GM18867 (cell line): ENCODE results near the gene MIB1.
A peak's percentile ranks its signal among the peaks of the same experiment; 100 is the strongest.
"Not testable (repeated sequence)": the region's sequence is repeated elsewhere in the genome, so short reads cannot be mapped to it uniquely, and the experiment has no call there.

Experiments
- ATAC-seq: cut with Tn5 transposase; IDR thresholded peaks from one replicate; pipeline ENCODE4 v1.9.1; 2021; ENCODE audit warnings: mild to moderate bottlenecking, moderate library complexity; ENCODE audit not compliant: unreplicated experiment

MIB1 gene

DNA sequence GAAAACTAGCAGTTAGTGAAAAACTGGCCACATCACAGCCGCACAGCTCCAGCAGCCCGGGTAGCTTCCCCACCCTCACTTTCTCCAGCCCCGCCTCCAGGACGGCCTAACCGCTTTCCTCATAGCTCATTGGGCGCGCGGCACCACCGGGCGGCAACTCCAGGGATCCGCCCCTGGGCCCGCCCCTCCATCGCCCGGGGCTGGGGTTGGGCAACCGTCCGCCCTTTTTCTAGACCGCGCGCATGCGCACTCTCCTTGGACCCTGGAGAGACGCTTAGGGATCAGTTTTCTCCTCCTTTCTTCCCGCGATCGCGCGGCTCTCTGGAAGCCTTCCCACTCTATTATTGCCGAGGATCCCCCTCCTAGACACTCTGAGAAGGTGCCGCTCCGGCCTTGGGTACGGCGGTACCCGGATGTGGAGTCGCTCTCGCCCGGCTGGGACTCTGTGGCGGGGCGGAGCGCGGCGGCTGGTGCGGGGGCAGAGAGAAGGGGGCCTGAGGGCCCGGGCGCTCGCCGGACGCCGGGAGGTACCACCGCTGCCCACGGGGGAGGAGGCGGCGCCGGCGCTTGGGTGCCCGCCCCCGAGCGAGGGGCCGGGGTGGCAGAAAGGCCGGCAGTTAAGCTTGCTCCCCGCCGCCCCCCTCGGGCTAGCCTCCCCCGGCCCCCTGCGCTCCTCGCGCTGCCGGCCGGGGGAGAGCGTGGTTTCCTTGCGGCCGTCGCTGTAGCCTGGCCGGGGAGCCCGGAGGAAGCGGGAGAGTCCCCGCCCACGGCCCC, at the start of gene MIB1:
Gene MIB1, plus strand, starts transcription at position 255 of the 774 bp plus-strand sequence. CDS start 792 bp downstream, outside the sequence.
- peak; percentile 95 for ATAC-seq

DNA sequence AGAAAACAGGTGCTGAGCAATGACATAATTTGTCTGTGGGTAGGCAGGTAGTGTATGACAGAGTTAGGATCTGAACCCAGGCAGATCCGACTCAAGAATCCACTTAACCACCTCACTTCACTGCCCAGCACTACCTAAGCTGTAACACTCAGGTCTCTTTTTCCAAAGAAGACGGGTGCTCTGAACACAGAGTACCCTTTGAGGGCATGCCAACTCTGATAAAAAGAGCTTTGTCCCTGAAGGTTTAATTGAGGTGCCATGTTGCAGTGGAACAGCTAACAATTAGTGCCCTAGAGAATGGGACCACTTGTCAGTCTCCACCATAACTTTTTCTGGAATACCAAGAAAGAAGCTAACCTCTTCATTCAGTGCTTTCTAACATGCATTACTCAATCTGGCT, 47.3 kb upstream of the MIB1 start:
- no peak for ATAC-seq

DNA sequence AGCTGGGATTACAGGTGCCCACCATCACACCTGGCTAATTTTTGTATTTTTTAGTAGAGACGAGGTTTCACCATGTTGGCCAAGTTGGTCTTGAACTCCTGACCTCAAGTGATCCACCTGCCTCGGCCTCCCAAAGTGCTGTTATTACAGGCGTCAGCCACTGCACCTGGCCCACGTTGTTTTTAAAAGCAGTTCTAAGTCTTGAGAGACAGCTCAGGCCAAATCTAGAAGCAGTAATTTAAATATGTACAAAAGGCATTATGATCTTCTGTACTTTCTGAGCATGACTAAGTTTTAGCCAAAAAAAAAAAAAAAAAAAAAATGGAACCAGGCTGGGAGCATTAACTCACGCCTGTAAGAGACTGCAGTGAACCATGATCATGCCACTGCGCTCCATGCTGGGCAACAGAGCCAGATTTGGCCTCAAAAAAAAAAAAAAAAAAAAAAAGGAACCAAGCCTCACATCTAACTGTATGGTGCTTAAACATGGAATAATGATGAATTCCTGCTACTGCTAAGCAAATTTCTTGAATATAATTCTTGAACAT, 40.0 kb upstream of the MIB1 start:
- ATAC-seq, result no peak

DNA sequence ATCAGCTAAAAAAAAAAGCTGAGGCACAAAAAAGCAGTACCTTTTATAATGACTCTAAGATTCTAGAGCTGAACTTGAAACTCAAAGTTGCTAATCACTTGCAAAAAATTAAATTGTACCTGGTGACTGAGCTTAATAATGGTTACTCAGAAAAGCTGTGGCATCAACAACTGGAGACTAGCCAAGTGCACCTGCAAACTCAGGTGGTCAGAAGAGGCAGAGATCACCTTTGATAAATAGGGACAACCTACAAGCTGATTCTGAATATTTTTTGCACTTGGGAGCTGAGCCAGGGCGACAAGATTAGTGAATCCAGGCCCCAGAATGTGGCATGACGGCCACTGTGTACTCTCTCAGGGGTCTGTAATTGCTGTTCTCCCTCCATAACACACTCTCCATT, 39.0 kb upstream of the MIB1 start:
- ATAC-seq, result no peak

DNA sequence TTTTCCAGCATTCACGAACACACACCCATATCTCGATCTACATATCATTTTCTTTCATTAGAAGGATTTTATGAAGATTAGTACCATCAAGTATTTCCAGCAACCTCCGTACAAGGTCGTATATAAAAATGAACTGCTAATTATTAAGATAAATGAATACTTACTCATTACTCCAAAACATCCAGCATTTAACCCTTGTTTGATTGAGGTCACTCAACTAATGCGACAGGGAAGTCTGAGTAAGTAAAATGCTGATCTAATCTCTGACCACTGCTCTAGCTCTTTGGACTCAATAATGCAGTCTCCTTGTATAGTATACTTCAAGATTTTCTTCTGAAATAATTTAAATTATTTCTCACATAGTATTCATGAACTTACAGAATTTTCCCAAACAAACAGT, 38.0 kb upstream of the MIB1 start:
- no peak for ATAC-seq

DNA sequence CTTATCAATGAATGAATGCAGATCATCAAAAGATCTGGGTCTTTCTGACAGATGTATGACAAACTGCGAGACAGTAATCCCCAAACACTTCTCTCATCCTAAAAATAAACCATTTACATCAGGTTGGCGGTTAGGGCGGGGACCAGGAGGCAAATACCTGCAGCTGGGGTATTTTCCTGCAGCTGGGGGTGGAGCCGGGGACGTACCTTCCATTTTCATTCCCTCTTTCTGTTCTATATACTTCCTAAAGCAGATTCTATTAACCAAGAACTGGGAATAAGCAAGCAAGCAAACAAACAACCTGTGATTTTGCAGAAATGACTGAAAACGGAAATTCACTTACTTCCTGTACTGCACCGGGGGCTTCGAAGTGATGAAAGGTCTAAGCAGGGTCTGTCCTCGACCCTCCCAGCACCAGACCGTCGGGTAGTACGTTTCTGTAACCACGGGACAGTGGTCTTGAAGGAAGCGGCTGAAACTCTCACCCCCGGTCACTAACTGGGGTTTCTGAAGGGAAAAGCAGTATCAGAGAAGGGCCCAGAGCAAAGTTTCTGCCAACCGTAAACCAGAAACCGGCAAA, 37.3 kb upstream of the MIB1 start:
- ATAC-seq, result no peak

DNA sequence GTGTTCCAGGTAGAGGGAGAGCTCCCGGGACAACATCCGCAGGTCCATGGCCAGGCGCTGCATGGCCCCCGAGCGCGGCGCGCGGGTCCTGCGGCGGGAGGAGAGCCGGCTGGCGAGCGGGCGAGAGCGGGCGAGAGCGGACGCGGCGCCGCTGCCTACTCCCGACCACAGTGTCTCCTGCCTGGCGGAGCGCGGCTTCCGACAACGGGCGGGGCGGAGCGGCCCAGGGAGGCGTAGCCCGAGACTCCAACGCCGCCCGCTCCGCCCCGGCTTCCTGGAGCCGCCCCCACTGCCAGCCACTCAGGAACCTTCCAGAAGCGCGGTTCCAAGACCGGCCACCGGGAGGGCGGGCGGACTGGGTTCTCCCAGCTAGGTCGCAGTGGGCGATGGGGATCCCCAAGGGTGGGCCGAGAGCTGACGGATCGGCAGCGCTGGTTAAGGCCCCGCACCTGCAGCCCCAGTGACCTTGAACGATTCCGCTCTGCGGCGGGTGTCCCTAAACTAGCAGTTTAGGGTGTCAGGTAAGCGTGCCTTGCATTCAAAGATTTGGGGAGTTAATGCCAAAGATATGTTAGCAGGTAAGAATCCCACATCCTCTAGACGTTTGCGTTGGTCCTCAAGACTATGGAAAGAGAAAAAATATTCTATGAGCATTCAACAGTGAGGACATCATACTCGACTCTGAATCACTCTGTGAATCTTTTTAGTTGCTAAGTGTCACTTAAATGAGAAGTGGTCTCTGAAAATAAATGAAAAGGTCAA, 35.8 kb upstream of the MIB1 start, which contains the start of gene ABHD3:
Gene ABHD3, minus strand, starts transcription at position 172 of the 762 bp plus-strand sequence. Its CDS starts 109 bp downstream, at position 63.
- peak; percentile 95 for ATAC-seq

DNA sequence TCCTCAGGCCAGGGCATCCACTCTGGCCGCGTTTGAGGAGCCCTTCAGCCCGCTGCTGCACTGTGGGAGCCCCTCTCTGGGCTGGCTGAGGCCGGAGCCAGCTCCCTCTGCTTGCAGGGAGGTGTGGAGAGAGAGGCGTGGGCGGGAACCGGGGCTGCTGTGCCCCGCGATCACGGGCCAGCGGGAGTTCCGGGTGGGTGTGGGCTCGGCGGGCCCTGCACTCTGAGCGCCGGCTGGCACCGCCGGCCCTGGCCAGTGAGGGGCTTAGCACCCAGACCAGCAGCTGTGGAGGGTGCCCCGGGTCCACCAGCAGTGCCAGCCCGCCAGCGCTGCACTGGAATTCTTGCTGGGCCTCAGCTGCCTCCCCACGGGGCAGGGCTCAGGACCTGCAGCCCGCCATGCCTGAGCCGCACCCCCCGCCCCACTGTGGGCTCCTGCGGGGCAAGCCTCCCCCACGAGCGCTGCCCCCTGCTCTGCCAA, 34.2 kb upstream of the MIB1 start:
- no peak for ATAC-seq

DNA sequence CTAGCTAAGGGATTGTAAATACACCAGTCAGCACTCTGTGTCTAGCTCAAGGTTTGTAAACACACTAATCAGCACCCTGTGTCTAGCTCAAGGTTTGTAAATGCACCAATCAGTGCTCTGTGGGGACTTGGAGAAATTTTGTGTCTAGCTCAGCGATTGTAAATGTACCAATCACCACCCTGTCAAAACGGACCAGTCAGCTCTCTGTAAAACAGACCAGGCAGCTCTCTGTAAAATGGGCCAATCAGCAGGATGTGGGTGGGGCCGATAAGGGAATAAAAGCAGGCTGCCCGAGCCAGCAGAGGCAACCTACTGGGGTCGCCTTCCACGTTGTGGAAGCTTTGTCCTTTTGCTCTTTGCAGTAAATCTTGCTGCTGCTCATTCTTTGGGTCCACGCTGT, 33.5 kb upstream of the MIB1 start:
- not testable (repeated sequence) for ATAC-seq

DNA sequence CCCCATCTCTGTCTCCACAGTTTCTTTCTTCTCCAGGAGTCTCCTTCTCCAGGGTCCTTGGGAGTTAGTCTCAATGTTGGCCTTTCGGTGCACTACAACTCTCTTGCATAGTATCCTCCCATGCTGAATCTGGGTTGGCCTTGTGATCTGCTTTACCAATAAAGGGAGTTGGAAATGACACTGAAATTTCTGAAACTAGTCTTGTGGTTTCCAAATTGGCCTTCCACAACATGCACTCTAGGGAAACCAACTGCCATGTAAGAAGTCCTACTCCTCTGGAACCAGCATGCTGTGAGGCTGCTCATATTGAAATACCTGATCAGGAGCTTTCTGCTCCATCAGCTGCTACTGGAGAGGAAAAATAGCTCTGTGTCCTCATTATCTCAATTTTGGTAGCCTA, 26.1 kb upstream of the MIB1 start:
- no peak for ATAC-seq

DNA sequence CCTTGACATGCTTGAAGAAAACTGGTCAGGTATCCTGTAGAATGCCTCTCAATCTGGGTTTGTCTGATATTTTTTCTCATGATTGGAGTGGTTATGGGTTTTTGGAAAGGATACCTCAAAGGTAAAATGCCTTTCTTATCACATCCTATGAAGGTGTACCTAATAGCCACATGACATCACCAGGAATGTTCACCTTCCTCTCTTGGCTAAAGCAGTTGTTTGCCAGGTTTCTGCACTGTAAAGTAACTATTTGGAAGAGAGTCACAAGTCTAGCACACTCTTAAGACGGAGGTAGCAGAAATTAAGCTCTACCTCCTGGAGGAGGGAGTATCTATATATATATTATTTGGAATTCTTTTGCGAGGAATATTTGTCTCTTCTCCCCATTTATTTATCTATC, 17.9 kb upstream of the MIB1 start:
- no peak for ATAC-seq

DNA sequence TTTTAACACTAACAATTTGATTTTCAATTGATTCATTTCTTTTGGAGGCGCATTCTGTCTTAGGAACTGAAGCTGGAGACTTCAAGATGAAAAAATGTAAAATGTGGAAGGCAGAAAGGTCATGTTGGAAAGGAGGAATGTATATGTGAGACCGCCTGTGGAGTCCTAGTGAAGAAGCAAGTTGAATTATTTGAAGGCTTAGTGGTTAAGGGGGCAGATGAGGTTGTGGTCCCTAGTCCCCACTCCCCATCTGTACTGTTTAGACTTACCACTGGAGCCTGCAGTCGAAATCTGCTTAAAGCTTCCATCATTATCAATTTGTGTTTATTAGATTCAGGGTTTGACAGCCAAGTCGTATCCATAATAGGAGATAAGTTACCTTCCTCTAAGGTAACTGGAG, 15.4 kb upstream of the MIB1 start:
- no peak for ATAC-seq

DNA sequence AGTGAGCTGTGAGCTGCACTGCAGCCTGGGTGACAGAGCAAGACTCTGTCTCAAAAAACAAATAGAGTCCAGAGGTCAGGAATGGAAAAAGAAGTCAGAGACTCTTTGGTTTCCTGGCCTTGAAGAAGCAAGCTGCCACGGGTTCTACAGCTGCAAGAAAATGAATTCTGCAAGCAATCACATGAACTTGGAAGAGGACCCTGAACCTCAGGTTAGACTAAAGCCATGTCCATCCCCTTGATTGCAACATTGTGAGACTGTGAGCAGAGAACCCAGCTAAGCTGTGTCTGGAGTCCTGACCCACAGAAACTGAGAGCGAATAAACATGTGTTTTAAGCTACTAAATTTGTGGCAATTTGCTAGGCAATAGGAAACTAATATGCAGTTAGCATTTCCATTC, 12.9 kb upstream of the MIB1 start:
- ATAC-seq, result no peak

DNA sequence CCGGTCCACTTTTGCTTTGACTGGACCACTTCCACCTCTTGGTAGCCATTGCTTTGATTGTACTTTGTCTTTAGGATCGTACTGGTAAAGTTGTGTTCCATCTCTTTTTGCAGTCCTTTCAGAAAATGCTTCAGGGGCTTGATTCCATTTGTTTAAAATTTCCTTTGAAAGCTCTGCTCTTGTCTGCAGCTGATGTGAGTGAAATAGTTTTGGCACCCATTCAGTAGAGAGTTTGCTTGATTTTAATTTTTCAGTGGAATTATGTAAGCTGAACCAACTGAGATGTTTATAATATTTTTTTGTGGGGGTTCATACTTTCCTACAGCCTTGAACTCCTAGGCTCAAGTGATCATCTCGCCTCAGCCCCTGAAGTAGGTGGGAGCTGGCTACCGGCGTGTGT, 7.6 kb upstream of the MIB1 start:
- no peak for ATAC-seq

DNA sequence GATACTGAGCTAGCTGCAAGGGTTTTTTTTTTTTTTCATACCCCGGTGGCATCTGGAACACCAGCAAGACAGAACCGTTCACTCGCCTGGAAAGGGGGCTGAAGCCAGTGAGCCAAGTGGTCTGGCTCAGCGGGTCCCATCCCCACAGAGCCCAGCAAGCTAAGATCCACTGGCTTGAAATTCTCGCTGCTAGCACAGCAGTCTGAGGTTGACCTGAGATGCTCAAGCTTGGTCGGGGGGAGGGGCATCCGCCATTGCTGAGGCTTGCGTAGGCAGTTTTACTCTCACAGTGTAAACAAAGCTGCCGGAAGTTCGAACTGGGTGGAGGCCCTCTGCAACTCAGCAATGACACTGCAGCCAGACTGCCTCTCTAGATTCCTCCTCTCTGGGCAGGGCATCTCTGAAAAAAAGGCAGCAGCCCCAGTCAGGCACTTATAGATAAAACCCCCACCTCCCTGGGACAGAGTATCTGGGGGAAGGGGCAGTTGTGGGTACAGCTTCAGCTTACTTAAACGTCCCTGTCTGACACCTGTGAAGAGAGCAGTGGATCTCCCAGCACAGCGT, 5.1 kb upstream of the MIB1 start:
- ATAC-seq, result no peak

DNA sequence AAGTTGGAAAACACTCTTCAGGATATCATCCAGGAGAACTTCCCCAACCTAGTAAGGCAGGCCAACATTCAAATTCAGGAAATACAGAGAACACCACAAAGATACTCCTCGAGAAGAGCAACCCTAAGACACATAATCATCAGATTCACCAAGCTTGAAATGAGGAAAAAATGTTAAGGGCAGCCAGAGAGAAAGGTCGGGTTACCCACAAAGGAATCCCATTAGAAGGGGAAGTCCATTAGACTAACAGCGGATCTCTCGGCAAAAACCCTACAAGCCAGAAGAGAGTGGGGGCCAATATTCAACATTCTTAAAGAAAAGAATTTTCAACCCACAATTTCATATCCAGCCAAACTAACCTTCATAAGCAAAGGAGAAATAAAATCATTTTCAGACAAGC, 3.7 kb upstream of the MIB1 start:
- not testable (repeated sequence) for ATAC-seq

DNA sequence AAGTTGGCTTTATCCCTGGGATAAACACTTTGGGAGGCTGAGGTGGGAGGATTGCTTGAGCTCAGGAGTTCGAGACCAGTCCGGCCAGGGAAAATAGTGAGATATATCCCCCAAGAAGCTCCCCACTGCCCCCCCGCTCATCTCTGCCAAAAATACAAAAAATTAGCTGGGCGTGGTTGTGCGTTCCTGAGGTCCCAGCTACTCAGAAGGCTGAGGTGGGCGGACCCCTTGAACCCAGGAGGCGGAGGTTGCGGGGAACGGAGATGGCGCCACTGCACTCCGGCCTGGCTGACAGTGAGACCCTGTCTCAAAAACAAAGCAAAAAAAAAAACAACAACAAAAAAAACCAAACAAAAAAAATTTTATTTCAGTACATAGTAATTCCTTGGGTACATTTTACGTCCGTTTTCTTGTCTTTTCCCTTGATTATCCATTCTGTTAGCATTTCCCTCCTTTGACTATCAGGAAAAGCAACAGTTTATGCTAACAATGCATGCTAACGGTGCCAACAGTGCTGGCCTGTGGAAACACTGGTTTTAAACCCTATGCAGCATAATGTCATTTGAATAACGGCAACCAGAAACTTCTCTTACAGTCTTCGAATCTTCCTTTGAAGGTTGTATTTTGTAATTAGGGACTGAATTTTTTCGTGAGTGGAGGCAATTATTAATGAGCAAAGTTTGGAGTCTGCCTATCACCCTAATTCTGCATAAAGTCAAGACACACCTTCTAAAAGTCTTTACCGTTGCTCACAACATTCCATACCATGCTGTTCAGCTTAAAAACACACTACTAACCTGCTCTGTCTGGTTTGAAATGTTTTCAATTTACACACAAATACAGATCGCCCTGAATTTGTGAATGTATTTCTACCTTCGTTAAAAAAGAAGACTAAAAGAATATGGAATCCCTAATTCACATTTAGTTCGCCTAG, 721 bp upstream of the MIB1 start:
- ATAC-seq, result peak; percentile 16

DNA sequence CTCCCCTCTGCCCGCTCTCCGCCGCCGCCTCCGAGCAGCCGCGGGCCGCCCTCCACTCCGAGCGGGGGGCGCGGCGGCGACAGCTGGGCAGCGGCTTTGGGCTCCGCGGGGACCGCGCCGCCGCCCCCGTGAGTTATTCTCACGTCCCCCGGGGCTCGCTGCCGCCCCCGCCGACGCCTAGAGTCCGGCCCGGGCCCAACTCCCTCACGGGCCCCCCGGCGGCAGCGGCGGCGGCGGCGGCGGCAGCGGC, 645 bp downstream of the MIB1 start:
- no peak for ATAC-seq

DNA sequence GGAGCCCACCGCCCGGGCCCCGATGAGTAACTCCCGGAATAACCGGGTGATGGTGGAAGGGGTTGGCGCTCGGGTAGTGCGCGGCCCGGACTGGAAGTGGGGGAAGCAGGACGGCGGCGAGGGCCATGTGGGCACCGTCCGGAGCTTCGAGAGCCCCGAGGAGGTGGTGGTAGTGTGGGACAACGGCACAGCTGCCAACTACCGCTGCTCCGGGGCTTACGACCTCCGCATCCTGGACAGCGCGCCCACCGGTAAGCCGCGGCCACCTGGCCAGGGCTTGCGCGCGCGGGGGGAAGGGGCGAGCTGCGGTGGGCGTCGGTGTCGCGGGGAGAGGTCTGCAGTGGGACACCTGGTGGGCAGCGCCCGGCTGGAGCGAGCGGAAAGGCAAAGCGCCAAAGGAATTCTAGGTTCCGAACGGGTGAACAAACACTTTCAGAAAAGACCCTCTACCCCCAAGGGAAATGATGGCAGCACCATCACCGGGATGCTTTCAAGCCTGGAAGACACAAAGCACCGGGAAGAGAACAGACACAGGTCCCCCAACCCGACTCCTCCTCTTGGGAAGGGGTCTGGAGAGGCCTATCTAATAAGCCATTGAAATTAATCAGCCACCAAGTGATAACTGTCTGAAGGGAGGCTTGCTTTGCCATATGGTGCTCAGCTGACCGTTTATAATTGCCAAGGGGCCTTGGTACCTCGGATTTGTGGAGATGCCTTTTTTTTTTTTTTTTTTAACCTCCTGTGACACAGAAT, 1.1 kb downstream of the MIB1 start:
- peak; percentile 18 for ATAC-seq

DNA sequence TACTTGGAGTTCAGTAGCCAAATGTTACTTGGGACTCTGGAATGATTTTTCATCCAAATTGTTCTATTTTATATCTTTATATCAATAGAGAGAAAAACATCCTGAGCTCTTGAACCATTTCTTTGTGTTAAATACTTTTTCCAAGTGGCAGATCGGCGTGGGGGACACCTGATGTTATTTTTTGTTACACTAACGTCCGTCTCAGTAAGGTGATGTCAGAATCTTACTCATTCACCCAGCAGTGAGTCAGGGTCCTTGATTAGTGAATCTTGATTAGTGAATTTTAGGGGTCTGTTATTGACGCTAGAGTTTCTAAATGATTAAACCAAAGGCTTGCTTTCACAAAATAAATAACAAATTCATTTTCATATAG, 1.7 kb downstream of the MIB1 start:
- ATAC-seq, result no peak
